Activated T-helper 17 cell treated with anti-CD3 and anti-CD28 coated beads, Interleukin-2, amount 50 U/mL, for 72 hours (primary cell): Measurements from ENCODE around the gene ANKH. TPM values are rescaled to one million over a fixed set of nuclear protein-coding genes. Genes with fewer than 3 reads are reported as not detected.

ENCODE experiments used
- ATAC-seq: fragments of 150-1000 bp; cut with Tn5 transposase; replicated peaks from 2 replicates; pipeline ENCODE4 v1.10.0; 2021; ENCODE audit warnings: mild to moderate bottlenecking, moderate library complexity
- H3K27ac Mint-ChIP-seq: one replicate; pipeline ENCODE4 v1.8.0; 2022; ENCODE audit warnings: mixed read lengths
- H3K27me3 Mint-ChIP-seq: one replicate; pipeline ENCODE4 v1.8.0; 2022; ENCODE audit warnings: mixed read lengths
- H3K36me3 Mint-ChIP-seq: one replicate; pipeline ENCODE4 v1.8.0; 2022; ENCODE audit warnings: low read depth, mild to moderate bottlenecking, mixed read lengths
- H3K4me1 Mint-ChIP-seq: one replicate; pipeline ENCODE4 v1.8.0; 2022; ENCODE audit warnings: mixed read lengths
- H3K4me3 Mint-ChIP-seq: one replicate; pipeline ENCODE4 v1.8.0; 2022; ENCODE audit warnings: mild to moderate bottlenecking, mixed read lengths
- H3K9me3 Mint-ChIP-seq: one replicate; pipeline ENCODE4 v1.8.0; 2022; ENCODE audit warnings: mixed read lengths
- total RNA-seq, 2 donors: library from RNA; stranded (reverse); gene quantifications; one replicate each; pipeline ENCODE4 v1.2.3, GENCODE V29; 2022

Gene ANKH
- total RNA-seq, 2 donors from 2014 or later, result 101 to 193 TPM

DNA sequence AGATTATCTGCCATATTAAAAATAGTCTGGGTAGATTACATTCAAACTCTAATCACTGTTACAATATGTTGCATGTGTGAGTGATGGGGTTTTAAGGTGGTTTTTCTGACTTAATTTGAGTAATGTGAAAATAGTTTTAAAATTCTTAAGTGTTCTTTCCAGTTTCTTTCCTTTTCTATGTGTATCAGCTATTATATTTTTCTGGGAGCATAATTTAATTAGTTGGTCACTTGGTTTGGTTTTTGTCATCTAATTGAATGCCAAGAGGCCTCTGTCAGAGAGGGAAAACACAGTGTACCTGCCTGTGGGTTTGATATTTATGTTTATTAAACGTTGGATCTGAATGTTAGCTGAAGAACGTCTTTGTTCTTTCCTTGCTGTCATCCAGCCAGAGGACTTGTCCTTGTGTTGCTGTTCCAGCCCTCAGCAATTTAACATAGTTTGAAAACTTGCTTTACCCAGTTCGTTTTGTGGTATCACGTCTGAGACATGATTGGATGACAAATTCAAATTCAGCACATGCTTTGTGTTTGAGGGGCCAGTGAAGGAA, 187.6 kb downstream of the ANKH start:
- H3K4me1 Mint-ChIP-seq, result peaks cover 10% of the 10 kb centered on the region
- ATAC-seq, result no peak
- H3K27ac Mint-ChIP-seq, result no peak overlapping the region
- peaks cover 100% of the 10 kb centered on the region for H3K36me3 Mint-ChIP-seq
- H3K9me3 Mint-ChIP-seq, result no peaks in the 10 kb centered on the region
- no peaks in the 10 kb centered on the region for H3K27me3 Mint-ChIP-seq
- H3K4me3 Mint-ChIP-seq, result no peak overlapping the region

DNA sequence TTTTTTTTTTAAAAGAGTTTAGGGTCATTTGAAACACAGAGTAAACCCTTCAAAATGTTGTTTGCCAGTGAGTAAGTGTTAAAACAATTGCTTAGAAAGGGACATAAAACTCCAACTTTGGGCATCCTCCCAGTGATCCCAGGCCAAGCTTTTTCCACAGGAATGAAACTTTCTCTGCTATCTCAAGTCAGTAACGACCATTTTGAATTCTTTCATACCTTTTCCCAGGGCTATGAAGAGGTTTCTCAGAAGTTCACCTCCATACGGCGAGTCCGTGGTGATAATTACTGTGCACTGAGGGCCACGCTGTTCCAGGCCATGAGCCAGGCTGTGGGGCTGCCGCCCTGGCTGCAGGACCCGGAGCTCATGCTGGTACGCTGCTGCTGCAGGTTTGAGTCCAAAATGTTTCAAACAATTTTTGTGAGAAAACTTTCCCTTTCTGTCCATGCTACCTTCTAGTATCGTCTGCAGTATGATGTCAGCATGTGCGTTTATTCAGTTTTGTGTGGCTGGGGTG, 190.3 kb downstream of the ANKH start:
- H3K4me3 Mint-ChIP-seq, result no peak overlapping the region
- no peak for ATAC-seq
- H3K27ac Mint-ChIP-seq, result no peak overlapping the region
- H3K9me3 Mint-ChIP-seq, result no peaks in the 10 kb centered on the region
- peaks cover 23% of the 10 kb centered on the region for H3K4me1 Mint-ChIP-seq
- peaks cover 97% of the 10 kb centered on the region for H3K36me3 Mint-ChIP-seq
- H3K27me3 Mint-ChIP-seq, result no peaks in the 10 kb centered on the region

DNA sequence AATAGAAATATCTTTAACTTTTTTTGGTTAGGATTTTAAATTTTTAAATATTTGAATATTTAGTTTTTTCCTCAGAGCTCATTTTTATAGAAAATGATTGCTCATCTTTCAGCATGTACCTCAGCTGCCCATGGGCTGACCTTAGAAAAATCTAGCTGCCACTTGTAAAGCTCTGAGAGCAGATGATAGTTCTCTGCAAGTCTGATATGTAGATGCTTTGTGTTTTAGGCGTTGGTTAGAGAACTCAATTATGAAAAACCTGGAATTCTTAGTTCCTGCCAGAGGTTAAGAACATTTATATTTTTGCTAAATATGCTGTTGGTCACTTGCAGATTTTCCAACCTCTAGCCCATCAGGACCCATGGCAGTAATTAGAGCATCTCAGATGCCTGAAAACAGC, 192.0 kb downstream of the ANKH start:
- no peaks in the 10 kb centered on the region for H3K27me3 Mint-ChIP-seq
- no peak overlapping the region for H3K27ac Mint-ChIP-seq
- H3K4me1 Mint-ChIP-seq, result peaks cover 28% of the 10 kb centered on the region
- H3K36me3 Mint-ChIP-seq, result peaks cover 97% of the 10 kb centered on the region
- H3K9me3 Mint-ChIP-seq, result no peaks in the 10 kb centered on the region
- no peak overlapping the region for H3K4me3 Mint-ChIP-seq
- no peak for ATAC-seq

DNA sequence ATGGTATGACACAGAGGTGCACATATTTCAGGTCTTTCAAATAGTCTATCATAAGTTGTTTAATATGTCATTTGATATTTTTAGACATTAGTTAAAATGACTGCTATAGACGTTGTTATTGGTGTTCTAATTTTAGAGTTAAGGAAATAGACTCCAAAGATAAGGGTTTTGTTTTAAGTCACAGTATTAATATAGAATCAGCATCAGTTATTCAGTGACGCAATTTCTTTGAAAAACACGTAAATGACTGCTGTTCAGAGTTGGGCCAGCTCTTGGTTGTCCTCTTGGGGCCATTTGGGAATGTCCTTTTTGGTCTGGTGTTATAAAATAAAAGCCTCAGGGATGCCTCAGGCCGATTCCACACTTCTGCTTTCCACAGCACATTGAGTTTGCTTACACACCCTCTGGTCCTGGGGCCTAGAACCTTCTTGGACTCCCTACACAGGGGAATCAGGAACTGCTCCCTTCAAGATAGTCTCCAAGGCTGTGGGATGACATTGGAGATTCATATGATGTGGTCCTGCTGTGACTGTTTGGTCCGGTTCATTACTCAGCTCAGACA, 192.7 kb downstream of the ANKH start:
- H3K4me3 Mint-ChIP-seq, result no peak overlapping the region
- ATAC-seq, result no peak
- H3K4me1 Mint-ChIP-seq, result peaks cover 34% of the 10 kb centered on the region
- no peaks in the 10 kb centered on the region for H3K9me3 Mint-ChIP-seq
- no peak overlapping the region for H3K27ac Mint-ChIP-seq
- H3K36me3 Mint-ChIP-seq, result peaks cover 97% of the 10 kb centered on the region
- H3K27me3 Mint-ChIP-seq, result no peaks in the 10 kb centered on the region

DNA sequence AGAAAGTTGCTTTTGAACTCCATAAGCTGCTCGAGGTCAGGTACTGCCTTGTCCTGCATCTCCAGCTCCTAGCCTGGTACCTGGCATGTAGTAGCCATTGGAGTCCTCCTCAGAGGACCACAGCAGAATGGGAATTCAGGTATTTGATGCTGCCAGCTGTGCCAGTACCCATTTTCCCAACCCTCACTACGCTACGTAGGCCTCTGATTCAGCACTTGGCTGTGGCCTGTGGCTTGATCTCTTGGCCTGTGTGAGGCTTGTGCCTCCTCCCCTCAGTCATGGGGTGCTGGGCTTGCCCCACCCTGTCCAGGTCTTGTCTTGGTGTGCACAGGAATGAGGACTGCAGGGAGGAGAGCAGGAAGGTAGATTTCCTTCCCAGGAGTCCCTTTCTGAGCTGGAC, 195.3 kb downstream of the ANKH start:
- peaks cover 58% of the 10 kb centered on the region for H3K4me1 Mint-ChIP-seq
- peaks cover 97% of the 10 kb centered on the region for H3K36me3 Mint-ChIP-seq
- peak; percentile 78 for ATAC-seq
- peak overlapping the region; percentile 95 for H3K4me3 Mint-ChIP-seq
- H3K27ac Mint-ChIP-seq, result peak overlapping the region; percentile 97
- no peaks in the 10 kb centered on the region for H3K27me3 Mint-ChIP-seq
- no peaks in the 10 kb centered on the region for H3K9me3 Mint-ChIP-seq

DNA sequence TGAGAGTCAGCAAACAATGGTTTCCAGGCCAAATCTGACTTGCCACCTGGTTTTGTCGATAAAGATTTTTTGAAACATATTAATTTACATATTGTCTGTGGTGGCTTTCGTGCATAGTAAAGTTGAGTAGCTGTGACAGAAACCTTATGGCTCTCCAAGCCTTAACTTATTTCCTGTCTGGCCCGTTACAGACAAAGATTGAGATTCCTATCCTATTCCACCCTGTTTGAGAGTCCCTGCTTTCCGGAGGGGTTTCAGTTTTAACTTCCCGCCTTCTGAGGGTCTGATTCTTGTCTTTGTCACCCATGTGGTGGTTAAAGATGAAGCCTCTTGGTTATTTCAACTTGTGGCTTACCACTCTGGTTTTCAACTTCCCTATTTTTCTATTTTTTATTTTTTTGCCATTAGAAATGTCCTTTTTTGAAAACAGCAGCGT, 195.7 kb downstream of the ANKH start:
- Mint-ChIP-seq H3K4me1 (peaks cover 62% of the 10 kb centered on the region), H3K27me3 (no peaks in the 10 kb centered on the region), H3K4me3 (peak overlapping the region; percentile 95), H3K9me3 (no peaks in the 10 kb centered on the region), H3K36me3 (peaks cover 97% of the 10 kb centered on the region), H3K27ac (peak overlapping the region; percentile 97)
- ATAC-seq, result peak; percentile 55

DNA sequence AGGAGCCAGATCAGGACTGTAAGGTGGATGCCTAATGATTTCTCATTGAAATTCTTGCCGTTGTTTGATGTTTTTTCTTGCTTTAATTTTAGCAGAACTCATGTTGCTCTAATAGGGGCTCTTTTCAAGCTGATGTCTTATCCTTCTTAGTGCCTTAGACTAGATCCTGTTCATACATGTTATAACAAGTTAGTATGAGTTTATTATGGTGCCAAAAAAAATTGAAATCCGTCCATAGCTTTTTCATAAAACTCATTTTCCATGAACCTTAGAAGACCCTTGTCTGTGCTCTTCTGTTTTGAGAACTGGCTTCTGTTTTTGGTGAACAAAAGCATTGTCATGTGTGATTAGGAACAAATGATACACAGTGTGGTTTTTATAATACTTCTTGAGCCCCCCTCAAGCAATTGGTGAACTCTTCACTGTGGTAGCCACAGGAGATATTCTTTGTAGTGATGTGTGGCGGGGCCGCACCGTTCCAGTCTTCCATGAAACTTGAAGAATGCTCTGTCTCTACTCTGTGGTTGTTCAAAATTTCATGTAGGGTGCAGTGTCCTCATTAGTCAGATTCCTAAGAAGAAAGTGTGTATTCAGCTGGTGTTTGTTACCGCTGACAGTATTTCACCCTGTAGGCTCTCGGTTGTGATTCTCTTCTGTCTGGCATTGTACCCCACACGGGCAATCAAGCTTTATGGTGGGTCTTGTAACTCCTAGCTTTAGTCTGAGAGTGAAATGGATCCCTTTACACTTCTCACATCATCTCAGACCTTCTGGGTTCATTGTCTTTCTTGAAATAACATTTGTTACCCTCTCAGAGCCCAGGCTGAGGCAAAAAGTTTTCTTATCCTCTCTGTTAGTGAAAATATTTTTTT, 196.4 kb downstream of the ANKH start:
- no peaks in the 10 kb centered on the region for H3K27me3 Mint-ChIP-seq
- ATAC-seq, result peak; percentile 69
- peaks cover 65% of the 10 kb centered on the region for H3K4me1 Mint-ChIP-seq
- peak overlapping the region; percentile 95 for H3K4me3 Mint-ChIP-seq
- no peaks in the 10 kb centered on the region for H3K9me3 Mint-ChIP-seq
- H3K27ac Mint-ChIP-seq, result peak overlapping the region; percentile 97
- H3K36me3 Mint-ChIP-seq, result peaks cover 95% of the 10 kb centered on the region

DNA sequence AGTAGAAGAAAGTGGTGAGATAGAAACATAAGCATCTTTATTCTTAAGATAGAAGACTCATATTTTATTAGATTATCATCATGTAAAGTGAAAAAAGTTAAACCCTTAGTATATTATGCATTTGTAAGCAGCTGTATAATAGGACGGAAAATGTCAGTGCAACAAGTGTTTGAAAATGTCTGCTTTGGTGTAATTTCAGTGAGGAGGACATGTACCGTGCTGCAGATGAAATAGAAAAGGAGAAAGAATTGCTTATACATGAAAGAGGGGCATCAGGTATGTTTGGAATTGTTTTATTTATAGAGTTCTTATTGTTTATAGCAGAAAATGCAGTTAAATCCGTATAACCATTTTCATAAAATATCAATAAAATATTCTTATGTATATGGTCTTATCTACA, 198.1 kb downstream of the ANKH start:
- Mint-ChIP-seq H3K4me1 (peaks cover 70% of the 10 kb centered on the region), H3K9me3 (no peaks in the 10 kb centered on the region), H3K36me3 (peaks cover 92% of the 10 kb centered on the region), H3K27me3 (no peaks in the 10 kb centered on the region), H3K27ac (peak overlapping the region; percentile 97), H3K4me3 (peak overlapping the region; percentile 95)
- ATAC-seq, result no peak

DNA sequence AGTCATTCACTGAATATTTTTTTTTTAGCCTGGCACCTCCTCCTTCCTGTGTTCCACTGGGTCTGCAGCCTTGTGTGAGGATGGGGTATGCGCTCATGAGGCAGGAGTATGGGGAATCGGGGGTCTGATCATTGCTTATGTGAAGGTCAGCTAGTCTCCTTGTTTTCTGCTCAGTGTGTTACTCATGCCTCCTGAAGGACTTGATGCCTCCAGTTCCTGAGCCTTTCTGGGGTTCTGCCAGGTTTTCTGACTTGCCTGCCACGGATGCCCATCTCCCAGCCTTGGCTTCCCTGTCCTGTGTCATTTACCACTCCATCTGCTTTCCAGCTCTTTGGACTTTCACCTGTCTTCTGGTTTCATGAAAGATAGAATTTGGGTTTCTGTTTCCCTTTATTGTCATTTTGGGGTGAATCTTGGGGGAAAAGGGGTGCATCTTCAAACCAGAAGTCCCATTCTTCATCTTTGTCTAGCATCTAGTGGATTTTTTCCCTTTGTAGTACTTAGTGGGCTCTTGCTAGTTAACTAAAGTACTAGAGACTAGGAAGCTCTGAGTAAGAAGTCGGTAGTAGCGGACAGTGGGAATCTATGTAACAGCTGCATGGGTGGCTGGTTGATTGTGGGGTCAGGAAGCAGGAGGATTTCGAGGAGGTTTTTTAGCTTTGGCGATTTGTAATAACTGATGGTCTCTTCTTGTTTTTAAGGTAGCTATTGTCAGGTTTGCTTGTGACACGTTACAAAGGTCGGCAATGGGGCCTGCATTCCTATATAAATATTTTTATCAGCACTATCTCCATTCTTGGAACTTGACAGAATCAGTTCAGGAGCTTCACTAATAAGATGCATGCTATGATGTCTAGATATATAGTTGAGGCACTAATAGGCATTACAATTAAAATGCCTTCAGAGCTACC, 198.8 kb downstream of the ANKH start:
- no peaks in the 10 kb centered on the region for H3K27me3 Mint-ChIP-seq
- peak overlapping the region; percentile 97 for H3K27ac Mint-ChIP-seq
- ATAC-seq, result no peak
- peaks cover 70% of the 10 kb centered on the region for H3K4me1 Mint-ChIP-seq
- H3K4me3 Mint-ChIP-seq, result peak overlapping the region; percentile 95
- H3K36me3 Mint-ChIP-seq, result peaks cover 92% of the 10 kb centered on the region
- H3K9me3 Mint-ChIP-seq, result no peaks in the 10 kb centered on the region

DNA sequence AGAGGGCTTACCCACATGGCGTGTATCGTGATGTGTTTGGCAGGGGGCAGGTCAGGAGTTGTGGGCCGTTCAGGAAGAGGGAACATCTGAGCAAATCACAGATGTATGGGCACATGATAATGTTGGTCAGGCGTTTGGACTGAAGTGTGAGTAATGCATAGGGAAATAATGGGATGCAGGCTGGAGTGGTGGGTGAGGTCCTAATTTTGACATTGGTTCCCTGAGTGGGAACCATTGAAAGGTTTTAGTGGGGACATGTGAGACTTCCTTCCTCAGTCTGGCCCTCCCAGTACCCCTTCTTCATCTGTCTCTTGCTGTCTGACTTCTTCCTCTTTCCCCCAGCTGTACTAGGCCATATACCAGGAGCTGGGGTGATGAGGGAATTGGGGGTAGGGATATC, 199.5 kb downstream of the ANKH start:
- H3K27ac Mint-ChIP-seq, result peak overlapping the region; percentile 97

DNA sequence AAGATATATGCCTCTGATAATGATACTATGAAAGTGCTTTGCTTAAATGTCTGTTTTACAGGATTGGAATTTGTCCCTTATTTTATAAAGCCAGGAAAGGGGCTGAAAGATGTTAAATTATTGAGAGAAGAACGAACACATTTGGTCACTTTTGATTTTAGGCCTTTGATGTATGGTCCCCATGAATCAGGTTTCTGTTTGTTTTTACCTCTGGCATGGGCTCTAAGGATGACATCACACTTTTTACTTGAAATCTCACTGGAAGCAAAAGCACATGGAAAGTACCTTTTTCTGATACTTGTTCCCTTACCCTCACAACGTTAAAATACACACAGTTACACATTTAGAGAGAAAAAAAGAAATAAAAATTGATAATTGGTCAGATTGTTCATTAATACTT, 200.2 kb downstream of the ANKH start:
- Mint-ChIP-seq H3K4me3 (peak overlapping the region; percentile 95), H3K4me1 (peaks cover 77% of the 10 kb centered on the region), H3K9me3 (no peaks in the 10 kb centered on the region), H3K27me3 (no peaks in the 10 kb centered on the region), H3K27ac (peak overlapping the region; percentile 97), H3K36me3 (peaks cover 95% of the 10 kb centered on the region)
- ATAC-seq, result peak; percentile 44

More for the DNA sequence above, 199.5 kb downstream of the ANKH start:
- ATAC-seq, result no peak
- Mint-ChIP-seq H3K36me3 (peaks cover 92% of the 10 kb centered on the region), H3K4me1 (peaks cover 74% of the 10 kb centered on the region), H3K9me3 (no peaks in the 10 kb centered on the region), H3K4me3 (peak overlapping the region; percentile 95), H3K27me3 (no peaks in the 10 kb centered on the region)

DNA sequence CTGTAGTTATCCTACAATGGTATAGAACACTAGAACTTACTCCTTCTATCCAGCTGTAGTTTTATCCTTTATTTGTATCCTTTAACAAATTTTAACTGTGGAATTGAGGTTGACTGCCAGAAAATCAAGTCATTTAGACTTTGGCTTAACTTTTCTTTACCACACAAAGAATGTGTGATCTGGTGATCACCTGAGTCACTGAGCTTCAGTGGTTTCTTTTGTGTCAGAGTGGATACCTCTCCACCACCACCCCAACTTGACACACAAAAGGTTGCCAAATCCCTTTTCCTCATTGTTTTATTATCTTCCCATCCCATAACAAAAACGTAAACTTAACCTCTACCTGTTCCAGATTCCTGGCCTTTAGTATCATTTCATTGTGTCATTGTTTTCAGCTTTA, 201.6 kb downstream of the ANKH start:
- peaks cover 66% of the 10 kb centered on the region for H3K4me1 Mint-ChIP-seq
- ATAC-seq, result peak; percentile 61
- peaks cover 93% of the 10 kb centered on the region for H3K36me3 Mint-ChIP-seq
- H3K27ac Mint-ChIP-seq, result peak overlapping the region; percentile 93
- no peaks in the 10 kb centered on the region for H3K9me3 Mint-ChIP-seq
- no peaks in the 10 kb centered on the region for H3K27me3 Mint-ChIP-seq
- peak overlapping the region; percentile 95 for H3K4me3 Mint-ChIP-seq

DNA sequence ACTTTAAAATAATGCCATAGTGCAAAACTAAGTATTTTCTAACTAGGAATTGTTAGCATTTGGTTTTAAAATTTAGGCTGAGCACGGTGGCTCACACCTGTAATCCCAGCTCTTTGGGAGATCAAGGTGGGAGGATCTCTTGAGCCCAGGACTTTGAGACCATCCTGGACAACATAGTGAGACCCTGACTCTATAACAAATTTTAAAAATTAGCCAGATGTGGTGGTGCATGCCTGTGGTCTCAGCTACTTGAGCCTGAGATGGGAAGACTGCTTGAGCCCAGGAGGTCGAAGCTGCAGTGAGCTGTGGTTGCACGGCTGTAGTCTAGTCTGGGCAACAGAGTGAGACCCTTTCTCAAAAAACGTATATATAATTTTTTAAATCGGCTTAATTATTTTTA, 202.2 kb downstream of the ANKH start:
- H3K27me3 Mint-ChIP-seq, result no peaks in the 10 kb centered on the region
- peak overlapping the region; percentile 95 for H3K4me3 Mint-ChIP-seq
- H3K27ac Mint-ChIP-seq, result peak overlapping the region; percentile 93
- peaks cover 89% of the 10 kb centered on the region for H3K36me3 Mint-ChIP-seq
- ATAC-seq, result no peak
- H3K9me3 Mint-ChIP-seq, result no peaks in the 10 kb centered on the region
- H3K4me1 Mint-ChIP-seq, result peaks cover 64% of the 10 kb centered on the region

DNA sequence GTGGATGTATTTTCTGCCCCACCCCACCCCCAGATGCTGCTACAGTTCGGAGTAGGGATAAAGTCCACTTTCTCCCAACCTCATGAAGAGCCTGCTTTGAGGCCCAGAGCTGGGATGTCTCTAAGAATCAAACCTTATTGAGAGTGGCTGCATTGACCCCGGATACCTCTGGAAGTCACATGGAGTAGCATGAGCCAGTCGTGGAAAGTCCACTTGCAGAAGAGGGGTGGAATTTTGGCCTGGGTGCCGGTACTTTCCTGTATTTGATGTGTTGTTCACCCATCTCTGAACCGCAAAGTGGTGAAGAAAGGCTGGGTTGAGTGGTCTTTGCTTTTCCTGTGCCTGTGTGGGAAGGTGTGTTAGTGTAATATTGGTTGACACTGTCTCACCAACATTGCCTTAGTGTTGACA, 203.4 kb downstream of the ANKH start:
- peak; percentile 3 for ATAC-seq
- H3K36me3 Mint-ChIP-seq, result peaks cover 88% of the 10 kb centered on the region
- peak overlapping the region; percentile 95 for H3K4me3 Mint-ChIP-seq
- peaks cover 58% of the 10 kb centered on the region for H3K4me1 Mint-ChIP-seq
- peak overlapping the region; percentile 93 for H3K27ac Mint-ChIP-seq
- no peaks in the 10 kb centered on the region for H3K9me3 Mint-ChIP-seq
- H3K27me3 Mint-ChIP-seq, result no peaks in the 10 kb centered on the region
